NCI-H2081 (cell line): ENCODE data around the gene TNPO3.
A peak's percentile ranks its signal among the peaks of the same experiment; 100 is the strongest.

Experiments used
- DNase-seq, 2 experiments: peaks; one replicate each; lab custom pipeline; 2025; lab: John Stamatoyannopoulos, UW

TNPO3 gene

DNA sequence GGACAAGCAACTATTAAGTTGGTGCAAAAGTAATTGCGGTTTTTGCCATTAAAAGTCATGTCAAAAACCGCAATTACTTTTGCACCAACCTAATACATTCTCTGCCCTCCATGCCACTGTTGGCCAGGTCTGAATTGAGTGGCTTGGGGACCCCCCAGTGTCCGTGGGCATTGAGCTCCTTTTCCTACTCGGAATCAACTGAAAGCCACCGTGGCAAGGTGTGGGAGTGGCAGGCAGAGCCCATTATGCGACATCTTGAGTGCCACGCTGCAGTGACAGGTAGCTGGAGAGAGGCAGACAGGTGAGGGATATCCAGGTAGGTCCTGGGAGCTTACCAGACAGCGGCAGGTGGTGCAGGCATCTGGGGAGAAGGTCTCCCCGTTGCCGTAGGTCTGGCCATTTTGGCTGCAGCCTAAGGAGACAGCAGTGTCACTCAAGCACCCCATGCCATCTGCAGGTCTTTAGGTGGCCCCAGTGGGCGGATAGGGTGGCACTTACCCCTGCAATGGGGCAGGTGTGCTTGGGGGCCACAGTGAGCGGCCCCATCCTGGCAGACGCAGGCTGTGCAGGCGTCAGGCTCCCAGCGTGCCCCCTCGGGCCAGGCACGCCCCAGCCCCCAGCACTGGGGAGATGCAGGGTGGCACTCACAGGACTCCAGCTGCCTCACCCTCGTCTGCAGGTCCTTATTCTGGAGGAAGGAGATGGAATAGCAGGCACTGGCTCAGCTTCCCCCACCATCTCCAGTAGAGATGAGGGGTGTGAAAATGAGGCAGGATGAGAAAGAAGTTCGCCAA, 147.9 kb downstream of the TNPO3 start:
- DNase-seq = no peak

DNA sequence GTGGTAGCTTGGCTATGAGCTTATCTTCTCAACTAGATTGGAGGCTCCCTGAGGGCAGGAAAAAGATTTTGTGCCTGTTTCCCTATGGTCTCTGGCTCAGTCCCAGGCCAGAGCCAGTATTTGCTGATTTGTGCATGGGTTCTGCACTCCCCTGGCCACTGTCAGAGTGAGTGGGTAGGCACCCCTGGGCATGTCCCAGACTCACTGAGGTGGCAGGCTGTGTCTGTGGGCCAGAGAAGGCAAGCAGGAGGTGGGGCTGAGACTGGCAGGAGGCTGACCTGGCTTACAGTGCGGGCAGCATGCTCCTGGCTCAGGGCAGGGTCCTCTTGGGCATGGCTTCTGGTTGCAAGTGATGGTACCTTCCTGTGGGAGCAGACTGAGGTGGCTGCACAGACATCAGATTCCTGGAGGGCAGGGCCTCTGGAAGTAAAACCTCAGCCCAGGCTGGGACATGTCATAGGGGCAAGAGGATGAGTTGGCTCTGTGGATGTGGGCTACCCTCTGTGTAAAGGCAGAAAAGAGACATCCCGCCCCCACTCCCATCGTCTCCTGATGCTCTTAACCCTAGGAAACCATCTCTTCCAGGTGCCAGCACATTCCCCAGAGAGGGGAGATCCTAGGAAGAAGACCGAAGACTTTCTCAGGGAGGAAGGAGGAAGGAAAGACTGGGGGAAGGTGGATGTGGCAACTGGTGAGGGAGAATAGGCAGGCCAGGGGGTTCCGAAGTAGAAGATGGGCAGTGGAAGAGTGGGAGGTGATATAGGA, 148.7 kb downstream of the TNPO3 start:
- DNase-seq = no peak

DNA sequence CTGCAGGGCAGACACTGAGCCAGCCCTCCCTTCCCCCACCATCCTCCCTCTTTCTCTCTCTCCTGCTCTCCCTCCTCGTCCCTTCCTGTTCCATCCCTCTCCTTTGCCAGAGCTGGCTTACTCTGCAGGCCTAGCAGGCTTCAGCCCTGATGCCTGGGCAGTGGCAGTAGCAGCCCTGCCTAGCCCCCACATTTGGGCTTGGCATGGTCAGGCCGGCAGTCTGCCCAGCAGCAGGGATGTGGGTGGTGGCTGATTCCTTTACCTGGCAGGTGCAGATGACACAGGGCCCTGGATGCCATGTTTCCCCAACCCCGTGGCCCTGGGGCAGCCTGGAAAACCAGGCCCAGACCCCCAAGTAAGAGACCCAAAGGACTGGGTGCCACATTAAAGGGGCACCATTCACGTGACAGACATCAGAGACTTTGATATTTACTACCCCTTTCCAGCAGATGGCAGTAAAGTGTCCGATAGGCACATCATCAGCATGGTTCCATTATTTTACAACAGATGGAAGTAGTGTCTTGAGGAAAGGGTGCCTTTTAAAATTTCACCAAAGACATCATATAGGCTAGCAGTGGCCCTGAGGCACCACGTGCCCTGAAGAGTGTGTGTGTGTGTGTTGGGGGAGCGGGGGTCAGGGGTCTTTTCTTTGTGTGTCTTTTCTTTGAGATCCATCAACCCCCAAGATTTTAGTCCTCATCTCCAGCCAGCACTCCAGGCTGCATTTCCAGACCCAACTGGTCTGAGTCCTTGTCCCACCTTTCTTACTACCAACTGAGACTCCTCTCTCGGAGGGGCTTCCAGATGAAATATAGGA, 150.3 kb downstream of the TNPO3 start:
- peak; percentile 57 to 73 for DNase-seq
